ENCODE measurements around the gene SEL1L3.

- TF ChIP-seq EZH2 (conservative IDR thresholded peaks at IDR 0.05; ENCODE audit: low read depth, low read length), result no peak
- TF ChIP-seq, protein P1, sequence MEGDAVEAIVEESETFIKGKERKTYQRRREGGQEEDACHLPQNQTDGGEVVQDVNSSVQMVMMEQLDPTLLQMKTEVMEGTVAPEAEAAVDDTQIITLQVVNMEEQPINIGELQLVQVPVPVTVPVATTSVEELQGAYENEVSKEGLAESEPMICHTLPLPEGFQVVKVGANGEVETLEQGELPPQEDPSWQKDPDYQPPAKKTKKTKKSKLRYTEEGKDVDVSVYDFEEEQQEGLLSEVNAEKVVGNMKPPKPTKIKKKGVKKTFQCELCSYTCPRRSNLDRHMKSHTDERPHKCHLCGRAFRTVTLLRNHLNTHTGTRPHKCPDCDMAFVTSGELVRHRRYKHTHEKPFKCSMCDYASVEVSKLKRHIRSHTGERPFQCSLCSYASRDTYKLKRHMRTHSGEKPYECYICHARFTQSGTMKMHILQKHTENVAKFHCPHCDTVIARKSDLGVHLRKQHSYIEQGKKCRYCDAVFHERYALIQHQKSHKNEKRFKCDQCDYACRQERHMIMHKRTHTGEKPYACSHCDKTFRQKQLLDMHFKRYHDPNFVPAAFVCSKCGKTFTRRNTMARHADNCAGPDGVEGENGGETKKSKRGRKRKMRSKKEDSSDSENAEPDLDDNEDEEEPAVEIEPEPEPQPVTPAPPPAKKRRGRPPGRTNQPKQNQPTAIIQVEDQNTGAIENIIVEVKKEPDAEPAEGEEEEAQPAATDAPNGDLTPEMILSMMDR (CRISPR knock-in tag; IDR thresholded peaks at IDR 0.05), result no peak
Measured at GRCh38 chr4:25838526-25838925, 24.3 kb downstream of the SEL1L3 start.

All from HepG2 (cell line).